Fibroblast of skin of left biceps (primary cell): Measurements from ENCODE around the gene AOC1.

ENCODE experiments used
- DNase-seq, 2 experiments: peaks; one replicate each; pipeline ENCODE4 v3.0.0-alpha.2; 2013; ENCODE audit warnings: low read depth in 2 of 2

The AOC1 gene

GRCh38 chr7:150858236-150859197 lies 6.2 kb downstream of the AOC1 start:
- DNase-seq, result no peak

GRCh38 chr7:150860291-150860977 lies 8.1 kb downstream of the AOC1 start:
- DNase-seq, result no peak

- DNase-seq, result no peak
These were observed 8.6 kb downstream of the AOC1 start for GRCh38 chr7:150860978-150861295.

- no peak for DNase-seq
These were observed 10.0 kb downstream of the AOC1 start for GRCh38 chr7:150862356-150862755.

- no peak for DNase-seq
These were observed 11.6 kb downstream of the AOC1 start for GRCh38 chr7:150863946-150864345.

GRCh38 chr7:150866932-150867564 lies 14.7 kb downstream of the AOC1 start:
- no peak for DNase-seq

- DNase-seq, result no peak
These were observed 15.3 kb downstream of the AOC1 start for GRCh38 chr7:150867605-150868004.

GRCh38 chr7:150869467-150869866 lies 17.1 kb downstream of the AOC1 start:
- no peak for DNase-seq

GRCh38 chr7:150871601-150872000 lies 19.3 kb downstream of the AOC1 start:
- DNase-seq, result no peak

GRCh38 chr7:150874401-150875198 lies 22.3 kb downstream of the AOC1 start:
- no peak for DNase-seq

- DNase-seq, result no peak
These were observed 23.5 kb downstream of the AOC1 start for GRCh38 chr7:150875791-150876190.

- DNase-seq, result peak; percentile 24 to 29
These were observed 24.7 kb downstream of the AOC1 start for GRCh38 chr7:150876817-150877526.

- DNase-seq, result no peak
These were observed 25.2 kb downstream of the AOC1 start for GRCh38 chr7:150877536-150877935.

GRCh38 chr7:150879345-150879744 lies 27.0 kb downstream of the AOC1 start:
- DNase-seq, result no peak

- no peak for DNase-seq
These were observed 28.9 kb downstream of the AOC1 start for GRCh38 chr7:150881189-150881588.

- DNase-seq, result no peak
These were observed 38.7 kb downstream of the AOC1 start for GRCh38 chr7:150890853-150891584.

GRCh38 chr7:150891740-150892139 lies 39.4 kb downstream of the AOC1 start:
- DNase-seq, result no peak

GRCh38 chr7:150895809-150896208 lies 43.5 kb downstream of the AOC1 start:
- no peak for DNase-seq

- no peak for DNase-seq
These were observed 44.4 kb downstream of the AOC1 start for GRCh38 chr7:150896562-150897209.
